ENCODE measurements around the gene NDC1.
A peak's percentile ranks its signal among the peaks of the same experiment; 100 is the strongest.
"Not testable (repeated sequence)": the region's sequence is repeated elsewhere in the genome, so short reads cannot be mapped to it uniquely, and the experiment has no call there.

The NDC1 gene

DNA sequence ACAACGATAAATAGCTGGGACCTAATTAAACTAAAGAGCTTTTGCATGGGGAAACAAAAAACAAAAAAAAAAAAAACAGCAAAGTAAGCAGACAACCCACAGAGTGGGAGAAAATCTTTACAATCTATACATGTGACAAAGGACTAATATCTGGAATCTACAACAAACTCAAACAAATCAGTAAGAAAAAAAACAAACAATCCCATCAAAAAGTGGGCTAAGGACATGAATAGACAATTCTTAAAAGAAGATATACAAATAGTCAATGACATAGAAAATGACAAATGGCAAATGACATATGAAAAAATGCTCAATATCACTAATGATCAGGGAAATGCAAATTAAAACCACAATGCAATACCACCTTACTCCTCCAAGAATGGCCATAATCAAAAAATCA is 21.5 kb downstream of the NDC1 start:
- not testable (repeated sequence) for H3K9me3 Mint-ChIP-seq; H3K27me3 Mint-ChIP-seq; H3K27ac Mint-ChIP-seq; DNase-seq; ATAC-seq (replicated peaks); H3K4me1 Mint-ChIP-seq (ENCODE audit: low read depth in 2 of 2); H3K4me3 Mint-ChIP-seq
- H3K36me3 Mint-ChIP-seq (ENCODE audit: insufficient read depth): peaks cover 25% of the 10 kb centered on the region

DNA sequence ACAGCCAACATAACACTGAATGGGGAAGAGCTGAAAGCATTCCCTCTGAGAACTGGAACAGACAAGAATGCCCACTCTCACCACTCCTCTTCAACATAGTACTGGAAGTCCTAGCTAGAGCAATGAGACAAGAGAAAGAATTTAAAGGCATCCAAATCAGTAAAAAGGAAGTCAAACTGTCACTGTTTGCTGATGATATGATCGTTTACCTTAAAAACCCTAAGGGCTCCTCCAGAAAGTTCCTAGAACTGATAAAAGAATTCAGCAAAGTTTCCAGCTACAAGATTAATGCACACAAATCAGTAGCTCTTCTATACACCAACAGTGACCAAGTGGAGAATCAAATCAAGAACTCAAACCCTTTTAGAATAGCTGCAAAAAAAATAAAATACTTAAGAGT is 22.6 kb downstream of the NDC1 start:
- not testable (repeated sequence) for H3K27ac Mint-ChIP-seq; DNase-seq; ATAC-seq (replicated peaks); H3K9me3 Mint-ChIP-seq; H3K27me3 Mint-ChIP-seq; H3K4me1 Mint-ChIP-seq (ENCODE audit: low read depth in 2 of 2); H3K4me3 Mint-ChIP-seq
- peaks cover 25% of the 10 kb centered on the region for H3K36me3 Mint-ChIP-seq (ENCODE audit: insufficient read depth)

DNA sequence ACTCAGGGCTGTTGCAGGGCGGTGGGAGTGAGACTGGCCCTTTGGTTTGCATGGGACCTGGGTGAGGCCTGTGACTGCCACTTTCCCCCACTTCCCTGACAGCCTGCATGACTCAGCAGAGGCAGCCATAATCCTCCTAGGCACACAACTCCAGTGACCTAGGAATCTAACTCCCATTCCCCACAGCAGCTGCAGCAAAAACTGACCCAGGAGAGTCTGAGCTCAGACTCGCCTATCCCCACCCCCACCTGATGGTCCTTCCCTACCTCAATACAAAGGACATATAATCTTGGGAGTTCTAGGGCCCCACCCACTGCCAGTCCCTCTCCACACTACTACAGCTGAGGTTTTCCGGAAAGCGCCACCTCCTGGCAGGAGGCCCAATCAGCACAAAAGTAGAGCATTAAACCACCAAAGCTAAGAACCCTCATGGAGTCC is 26.7 kb downstream of the NDC1 start:
- Mint-ChIP-seq H3K36me3 (ENCODE audit: insufficient read depth) (peaks cover 25% of the 10 kb centered on the region), H3K4me3 (no peak overlapping the region), H3K4me1 (ENCODE audit: low read depth in 2 of 2) (peaks cover 0 to 7% of the 10 kb centered on the region in 2 donors), H3K27me3 (no peaks in the 10 kb centered on the region), H3K9me3 (no peaks in the 10 kb centered on the region), H3K27ac (peak overlapping the region in 1 of 2 donors; percentile 60)
- DNase-seq: no peak
- ATAC-seq (replicated peaks): no peak

DNA sequence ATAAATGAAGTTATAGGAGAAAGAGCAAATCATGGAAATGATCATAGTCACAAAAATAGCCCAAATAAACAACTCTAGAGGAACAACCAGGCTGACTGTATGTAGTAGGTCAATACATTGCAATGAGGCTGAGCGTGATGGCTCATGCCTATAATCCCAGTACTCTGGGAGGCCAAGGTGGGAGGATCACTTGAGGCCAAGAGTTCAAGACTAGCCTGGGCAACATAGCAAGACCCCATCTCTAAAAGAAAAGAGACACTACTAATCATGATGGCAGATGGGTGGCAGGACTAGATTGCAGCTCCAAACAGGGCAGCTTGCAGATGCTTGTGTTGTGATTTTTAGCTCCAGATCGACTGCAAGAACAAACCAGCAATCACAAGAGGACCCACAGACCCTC is 27.6 kb downstream of the NDC1 start:
- no peak overlapping the region for H3K27ac Mint-ChIP-seq

DNA sequence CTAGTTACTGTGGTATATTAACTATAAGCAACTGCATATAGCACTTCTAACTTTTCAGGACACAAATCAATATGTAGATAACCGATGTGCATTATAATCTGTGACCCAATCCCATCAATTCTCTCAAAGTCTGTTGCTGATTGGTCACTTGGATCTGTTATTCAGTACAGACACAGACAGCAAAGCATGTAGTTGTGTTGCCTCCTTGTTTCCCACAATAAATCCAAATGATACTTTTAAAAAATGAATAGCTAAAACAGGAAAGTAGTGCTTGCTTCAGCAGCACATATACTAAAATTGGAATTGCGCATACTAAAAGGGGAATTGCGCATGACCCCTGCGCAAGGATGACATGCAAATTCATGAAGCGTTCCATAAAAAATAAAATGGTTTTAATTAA is 28.1 kb downstream of the NDC1 start:
- DNase-seq (no peak), ATAC-seq (replicated peaks) (no peak)
- no peaks in the 10 kb centered on the region for H3K27me3 Mint-ChIP-seq
- H3K9me3 Mint-ChIP-seq: no peaks in the 10 kb centered on the region
- H3K27ac Mint-ChIP-seq: no peak overlapping the region
- peaks cover 0 to 7% of the 10 kb centered on the region in 2 donors for H3K4me1 Mint-ChIP-seq (ENCODE audit: low read depth in 2 of 2)
- no peak overlapping the region for H3K4me3 Mint-ChIP-seq
- H3K36me3 Mint-ChIP-seq (ENCODE audit: insufficient read depth): peaks cover 26% of the 10 kb centered on the region

More for the DNA sequence above, 27.6 kb downstream of the NDC1 start:
- Mint-ChIP-seq H3K27me3 (no peaks in the 10 kb centered on the region), H3K36me3 (ENCODE audit: insufficient read depth) (peaks cover 24% of the 10 kb centered on the region), H3K4me1 (ENCODE audit: low read depth in 2 of 2) (peaks cover 0 to 7% of the 10 kb centered on the region in 2 donors), H3K4me3 (no peak overlapping the region), H3K9me3 (no peaks in the 10 kb centered on the region)
- ATAC-seq (replicated peaks) (no peak), DNase-seq (no peak)

DNA sequence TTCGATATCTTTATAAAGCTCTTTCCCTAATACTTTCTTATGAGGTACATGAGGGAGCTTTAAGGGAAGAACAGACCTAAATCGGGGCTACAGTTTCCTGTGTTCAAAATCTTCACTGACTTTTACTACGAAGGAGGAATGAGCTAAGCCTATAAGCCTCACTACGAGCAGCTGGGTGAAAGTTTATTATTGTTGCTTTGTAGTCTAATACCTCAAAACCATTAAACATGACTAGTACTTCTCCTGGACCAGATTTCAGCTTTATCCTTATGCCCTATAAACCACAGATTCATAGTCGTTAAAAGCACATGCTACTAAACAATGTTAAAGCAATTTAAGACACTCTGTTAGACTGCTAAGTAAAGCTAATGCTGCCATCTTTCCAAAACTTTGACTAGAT is 30.2 kb downstream of the NDC1 start:
- Mint-ChIP-seq H3K27me3 (no peaks in the 10 kb centered on the region), H3K4me3 (no peak overlapping the region), H3K27ac (no peak overlapping the region), H3K9me3 (no peaks in the 10 kb centered on the region), H3K36me3 (ENCODE audit: insufficient read depth) (peaks cover 46% of the 10 kb centered on the region), H3K4me1 (ENCODE audit: low read depth in 2 of 2) (peaks cover 0 to 4% of the 10 kb centered on the region in 2 donors)
- DNase-seq (no peak), ATAC-seq (replicated peaks) (no peak)

DNA sequence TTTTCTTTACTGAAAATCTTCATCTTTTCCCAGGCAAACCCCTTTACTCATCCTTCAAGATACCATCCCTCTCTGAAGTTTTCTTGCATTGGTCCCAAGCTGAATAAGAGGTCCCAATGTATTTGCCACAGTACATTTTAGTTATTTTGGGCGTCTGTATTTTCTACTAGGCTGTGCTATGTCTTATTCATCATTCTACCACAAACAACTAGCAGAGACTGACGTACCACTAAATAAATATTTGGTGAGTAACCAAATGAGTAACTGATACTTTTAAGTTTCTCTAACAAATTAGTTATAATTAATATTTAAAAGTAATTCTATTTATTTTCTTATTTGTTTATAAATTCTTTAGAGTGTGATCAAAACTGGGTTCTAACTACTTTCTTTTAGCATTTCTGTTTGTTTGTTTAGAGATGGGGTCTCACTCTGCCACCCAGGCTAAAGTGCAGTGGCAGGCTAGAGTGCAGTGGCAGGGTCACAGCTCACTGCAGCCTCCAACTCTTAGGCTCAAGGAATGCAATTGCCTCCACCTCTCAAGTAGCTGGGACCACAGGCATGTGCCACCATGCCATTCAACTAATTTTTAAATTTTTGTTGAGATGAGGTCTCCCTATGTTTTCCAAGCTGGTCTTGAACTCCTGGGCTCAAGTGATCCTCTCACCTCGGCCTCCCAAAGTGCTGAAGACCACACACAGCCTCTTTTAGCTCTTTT is 33.1 kb downstream of the NDC1 start:
- ATAC-seq (replicated peaks) (no peak), DNase-seq (no peak)
- H3K27me3 Mint-ChIP-seq: no peaks in the 10 kb centered on the region
- no peak overlapping the region for H3K27ac Mint-ChIP-seq
- H3K4me3 Mint-ChIP-seq: no peak overlapping the region
- H3K9me3 Mint-ChIP-seq: no peaks in the 10 kb centered on the region
- H3K4me1 Mint-ChIP-seq (ENCODE audit: low read depth in 2 of 2): no peaks in the 10 kb centered on the region
- H3K36me3 Mint-ChIP-seq (ENCODE audit: insufficient read depth): peaks cover 60% of the 10 kb centered on the region

DNA sequence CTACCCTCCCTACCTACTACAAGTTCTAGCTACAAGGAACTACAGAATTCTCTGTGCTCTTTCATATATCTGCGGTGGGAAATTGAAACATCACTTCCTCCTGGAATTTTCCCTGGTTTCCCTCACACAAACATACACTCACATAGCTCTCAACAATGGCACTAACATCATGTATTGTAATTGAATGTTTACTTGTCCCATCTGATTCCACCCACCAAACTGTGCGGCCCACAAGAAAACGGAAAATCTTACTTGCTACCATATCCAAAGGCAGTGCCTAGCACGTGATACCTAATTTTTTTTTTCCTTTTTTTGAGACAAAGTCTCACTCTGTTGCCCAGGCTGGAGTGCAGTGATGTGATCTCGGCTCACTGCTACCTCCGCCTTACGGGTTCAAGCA is 33.9 kb downstream of the NDC1 start:
- Mint-ChIP-seq H3K4me3 (no peak overlapping the region), H3K36me3 (ENCODE audit: insufficient read depth) (peaks cover 64% of the 10 kb centered on the region), H3K9me3 (no peaks in the 10 kb centered on the region), H3K4me1 (ENCODE audit: low read depth in 2 of 2) (no peaks in the 10 kb centered on the region), H3K27me3 (no peaks in the 10 kb centered on the region), H3K27ac (peak overlapping the region in 1 of 2 donors; percentile 64)
- DNase-seq (no peak), ATAC-seq (replicated peaks) (no peak)

DNA sequence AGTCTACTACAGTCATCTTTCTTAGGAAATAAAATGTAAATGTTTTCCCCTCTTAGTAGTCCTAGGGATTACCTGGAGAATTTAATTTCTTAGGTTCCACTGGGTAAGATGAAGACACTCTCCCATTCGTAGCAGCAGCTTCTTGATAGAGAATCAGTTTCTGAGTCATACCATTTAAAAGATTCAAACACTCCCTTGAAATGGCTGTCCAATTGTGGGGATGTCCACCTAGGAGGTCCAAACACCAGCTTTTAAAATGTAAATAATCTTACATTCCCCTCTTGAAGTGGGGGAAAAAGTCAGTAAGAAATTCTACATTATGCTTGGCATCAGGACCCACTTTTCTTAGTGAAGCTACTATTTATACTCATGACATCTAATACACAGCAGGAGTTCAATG is 37.5 kb downstream of the NDC1 start:
- no peaks in the 10 kb centered on the region for H3K9me3 Mint-ChIP-seq
- H3K4me3 Mint-ChIP-seq: no peak overlapping the region
- peaks cover 53% of the 10 kb centered on the region for H3K36me3 Mint-ChIP-seq (ENCODE audit: insufficient read depth)
- ATAC-seq (replicated peaks): no peak
- H3K4me1 Mint-ChIP-seq (ENCODE audit: low read depth in 2 of 2): no peaks in the 10 kb centered on the region
- no peaks in the 10 kb centered on the region for H3K27me3 Mint-ChIP-seq
- DNase-seq: no peak
- H3K27ac Mint-ChIP-seq: no peak overlapping the region

DNA sequence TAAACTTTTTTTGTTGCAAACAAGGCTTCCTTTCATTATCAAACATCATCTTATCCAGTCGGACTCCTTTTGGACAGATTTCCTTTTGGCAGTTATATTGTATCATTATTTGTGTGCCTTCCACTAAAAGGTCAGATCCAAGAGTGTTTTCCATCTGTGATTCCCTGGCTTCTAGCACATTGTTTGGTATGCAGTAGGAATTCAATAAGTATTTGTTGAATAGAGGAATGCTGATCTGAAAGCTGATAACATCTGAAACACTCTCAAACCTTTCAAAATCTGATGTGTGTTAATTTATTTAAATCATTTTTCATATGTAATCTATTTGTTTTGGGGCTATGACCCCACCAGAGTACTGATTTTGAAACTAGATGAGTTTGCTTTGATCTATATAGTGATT is 39.0 kb downstream of the NDC1 start:
- peaks cover 50% of the 10 kb centered on the region for H3K36me3 Mint-ChIP-seq (ENCODE audit: insufficient read depth)
- no peak overlapping the region for H3K4me3 Mint-ChIP-seq
- DNase-seq (no peak), ATAC-seq (replicated peaks) (no peak)
- H3K27ac Mint-ChIP-seq: peak overlapping the region in 1 of 2 donors; percentile 32
- no peaks in the 10 kb centered on the region for H3K27me3 Mint-ChIP-seq
- no peaks in the 10 kb centered on the region for H3K9me3 Mint-ChIP-seq
- H3K4me1 Mint-ChIP-seq (ENCODE audit: low read depth in 2 of 2): no peaks in the 10 kb centered on the region

DNA sequence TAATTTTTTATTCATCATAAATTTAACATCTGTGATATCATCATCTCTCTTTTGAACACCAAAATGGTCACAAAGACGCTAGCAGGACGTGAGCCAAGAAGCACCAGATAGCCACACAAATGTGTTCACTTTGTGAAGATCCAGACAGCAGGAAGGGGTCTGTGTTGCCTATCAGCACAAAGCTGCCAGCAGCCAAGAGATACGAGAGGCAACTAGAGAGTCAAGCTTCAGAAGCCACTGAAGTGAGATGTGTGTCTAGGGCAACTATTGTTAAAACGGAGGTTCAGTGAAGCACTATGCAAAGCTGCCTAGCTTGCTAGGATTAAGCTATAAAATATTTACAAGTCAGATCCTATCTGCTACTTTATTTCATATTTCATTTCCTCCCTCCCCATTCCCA is 45.3 kb downstream of the NDC1 start:
- DNase-seq (no peak), ATAC-seq (replicated peaks) (no peak)
- Mint-ChIP-seq H3K9me3 (no peaks in the 10 kb centered on the region), H3K4me3 (no peak overlapping the region), H3K36me3 (ENCODE audit: insufficient read depth) (peaks cover 48% of the 10 kb centered on the region), H3K27ac (no peak overlapping the region), H3K27me3 (no peaks in the 10 kb centered on the region), H3K4me1 (ENCODE audit: low read depth in 2 of 2) (no peaks in the 10 kb centered on the region)

DNA sequence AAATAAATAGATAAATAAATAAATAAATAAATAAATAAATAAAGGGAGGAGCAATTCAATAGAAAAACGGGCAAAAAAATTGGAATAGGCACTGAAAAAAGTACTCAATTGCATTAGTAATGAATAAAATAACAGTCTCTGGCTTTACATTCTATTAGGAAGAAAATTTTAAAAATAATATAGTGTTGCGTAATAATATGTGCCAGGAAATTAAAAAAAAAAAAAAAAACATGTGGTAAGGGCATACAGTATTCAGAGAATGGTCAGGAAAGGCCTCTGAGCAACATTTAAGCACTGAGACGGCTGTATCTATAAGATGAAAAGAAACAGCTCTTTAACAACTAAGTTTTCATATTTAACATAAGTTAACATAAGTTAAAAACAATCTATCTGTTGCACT is 50.4 kb downstream of the NDC1 start:
- H3K27ac Mint-ChIP-seq: no peak overlapping the region
- no peaks in the 10 kb centered on the region for H3K4me1 Mint-ChIP-seq (ENCODE audit: low read depth in 2 of 2)
- no peak for DNase-seq
- ATAC-seq (replicated peaks): no peak
- H3K27me3 Mint-ChIP-seq: no peaks in the 10 kb centered on the region
- H3K36me3 Mint-ChIP-seq (ENCODE audit: insufficient read depth): peaks cover 62% of the 10 kb centered on the region
- no peak overlapping the region for H3K4me3 Mint-ChIP-seq
- no peaks in the 10 kb centered on the region for H3K9me3 Mint-ChIP-seq

DNA sequence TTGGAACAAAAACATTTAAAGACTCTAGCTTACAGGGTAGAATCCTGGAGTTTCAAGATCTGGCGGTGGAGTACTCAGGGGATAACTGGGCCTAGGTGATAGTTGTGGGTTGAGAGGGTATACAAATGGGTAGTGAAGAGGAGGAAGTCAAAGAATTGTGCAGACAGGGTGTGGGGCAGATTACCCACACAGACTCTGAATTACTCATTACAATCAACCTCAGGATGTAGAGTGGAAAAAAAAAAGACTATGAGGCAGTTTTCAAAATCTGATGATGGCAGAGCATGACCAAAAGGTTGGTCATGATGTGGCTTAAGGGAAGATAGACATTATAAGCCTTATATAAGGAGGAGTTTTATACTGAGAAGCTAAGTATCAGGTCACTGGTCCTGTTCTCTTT is 55.0 kb downstream of the NDC1 start:
- no peaks in the 10 kb centered on the region for H3K27me3 Mint-ChIP-seq
- H3K36me3 Mint-ChIP-seq (ENCODE audit: insufficient read depth): peaks cover 45% of the 10 kb centered on the region
- H3K27ac Mint-ChIP-seq: peak overlapping the region in 1 of 2 donors; percentile 24
- H3K9me3 Mint-ChIP-seq: no peaks in the 10 kb centered on the region
- no peak for ATAC-seq (replicated peaks)
- no peak overlapping the region for H3K4me3 Mint-ChIP-seq
- DNase-seq: no peak
- no peaks in the 10 kb centered on the region for H3K4me1 Mint-ChIP-seq (ENCODE audit: low read depth in 2 of 2)

DNA sequence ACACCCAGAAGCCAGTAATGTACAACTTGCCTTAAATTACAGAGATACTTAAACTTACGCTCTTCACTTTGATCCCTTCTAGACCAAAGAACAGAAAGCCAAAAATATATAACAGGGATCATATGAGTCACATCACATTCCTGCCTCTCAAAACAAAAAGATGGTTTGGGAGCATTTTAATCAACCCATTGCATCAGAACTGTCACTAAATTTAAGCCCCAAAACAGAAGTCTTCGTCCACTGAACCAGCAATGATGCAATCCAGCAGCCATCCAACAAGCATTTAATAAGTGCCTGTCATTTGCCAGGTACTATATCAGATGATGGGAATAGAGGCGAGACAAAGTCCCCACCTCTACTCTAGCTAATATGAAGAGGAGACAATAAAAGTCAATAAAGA is 56.4 kb downstream of the NDC1 start:
- Mint-ChIP-seq H3K27ac (peak overlapping the region in 1 of 2 donors; percentile 42), H3K9me3 (no peaks in the 10 kb centered on the region), H3K36me3 (ENCODE audit: insufficient read depth) (peaks cover 34% of the 10 kb centered on the region), H3K4me1 (ENCODE audit: low read depth in 2 of 2) (no peaks in the 10 kb centered on the region), H3K27me3 (no peaks in the 10 kb centered on the region), H3K4me3 (no peak overlapping the region)
- ATAC-seq (replicated peaks) (no peak), DNase-seq (no peak)

Data from effector memory CD8-positive, alpha-beta T cell (primary cell).